ENCODE data around the gene AGGF1. TPM values are rescaled to one million over a fixed set of nuclear protein-coding genes. Genes with fewer than 3 reads are reported as not detected.
"Not testable (repeated sequence)": the region's sequence is repeated elsewhere in the genome, so short reads cannot be mapped to it uniquely, and the experiment has no call there.

AGGF1 gene
- total RNA-seq, 1 donor from 2014 or later = 12.0 TPM

GRCh38 chr5:76986825-76987526 lies 43.2 kb upstream of the AGGF1 start:
- no peak for TF ChIP-seq POLR2AphosphoS5 (IDR thresholded peaks at IDR 0.05; ENCODE audit: insufficient read depth in 1 of 2, low read depth in 1 of 2)
- no peak for TF ChIP-seq POLR2A (IDR thresholded peaks at IDR 0.05)
- no peak for TF ChIP-seq CTCF (IDR thresholded peaks at IDR 0.05)
- intact Hi-C loops (cut with DNase I) = no loop called here

GRCh38 chr5:76990899-76991459 lies 39.2 kb upstream of the AGGF1 start:
- H3K9me3 ChIP-seq = no peaks in the 10 kb centered on the region
- intact Hi-C loops (cut with DNase I) = no loop called here
- H3K36me3 ChIP-seq = no peaks in the 10 kb centered on the region
- no peak overlapping the region for H3K4me3 ChIP-seq
- TF ChIP-seq POLR2A (IDR thresholded peaks at IDR 0.05) (no peak), CTCF (IDR thresholded peaks at IDR 0.05) (no peak), POLR2AphosphoS5 (IDR thresholded peaks at IDR 0.05; ENCODE audit: insufficient read depth in 1 of 2, low read depth in 1 of 2) (no peak)
- H3K27ac ChIP-seq = no peak overlapping the region
- no peaks in the 10 kb centered on the region for H3K27me3 ChIP-seq
- no peaks in the 10 kb centered on the region for H3K4me1 ChIP-seq
- DNase-seq (ENCODE audit: extremely low spot score in 2 of 2) = no peak

More at GRCh38 chr5:76986825-76987526, 43.2 kb upstream of the AGGF1 start:
- no peaks in the 10 kb centered on the region for H3K9me3 ChIP-seq
- no peak overlapping the region for H3K27ac ChIP-seq
- H3K4me1 ChIP-seq = no peaks in the 10 kb centered on the region
- DNase-seq (ENCODE audit: extremely low spot score in 2 of 2) = no peak
- no peak overlapping the region for H3K4me3 ChIP-seq
- H3K27me3 ChIP-seq = no peaks in the 10 kb centered on the region
- no peaks in the 10 kb centered on the region for H3K36me3 ChIP-seq

- intact Hi-C loops (cut with DNase I); H3K27me3 ChIP-seq; DNase-seq (ENCODE audit: extremely low spot score in 2 of 2); H3K4me1 ChIP-seq; H3K27ac ChIP-seq; H3K4me3 ChIP-seq; H3K36me3 ChIP-seq; H3K9me3 ChIP-seq: not testable (repeated sequence)
Observed at GRCh38 chr5:76993436-76993835, 36.8 kb upstream of the AGGF1 start.

GRCh38 chr5:76994337-76994736 lies 35.9 kb upstream of the AGGF1 start:
- no peak overlapping the region for H3K27ac ChIP-seq
- no peaks in the 10 kb centered on the region for H3K4me1 ChIP-seq
- no peaks in the 10 kb centered on the region for H3K36me3 ChIP-seq
- no peaks in the 10 kb centered on the region for H3K9me3 ChIP-seq
- DNase-seq (ENCODE audit: extremely low spot score in 2 of 2) = no peak
- TF ChIP-seq POLR2A (IDR thresholded peaks at IDR 0.05) = no peak
- no peak for TF ChIP-seq POLR2AphosphoS5 (IDR thresholded peaks at IDR 0.05; ENCODE audit: insufficient read depth in 1 of 2, low read depth in 1 of 2)
- TF ChIP-seq CTCF (IDR thresholded peaks at IDR 0.05) = no peak
- H3K4me3 ChIP-seq = no peak overlapping the region
- intact Hi-C loops (cut with DNase I) = no loop called here
- no peaks in the 10 kb centered on the region for H3K27me3 ChIP-seq

GRCh38 chr5:76998251-76998650 lies 32.0 kb upstream of the AGGF1 start:
- DNase-seq (ENCODE audit: extremely low spot score in 2 of 2); H3K36me3 ChIP-seq; intact Hi-C loops (cut with DNase I); H3K4me3 ChIP-seq; H3K4me1 ChIP-seq; H3K27ac ChIP-seq; H3K27me3 ChIP-seq; H3K9me3 ChIP-seq: not testable (repeated sequence)

- H3K27ac ChIP-seq = no peak overlapping the region
- intact Hi-C loops (cut with DNase I) = no loop called here
- H3K27me3 ChIP-seq = no peaks in the 10 kb centered on the region
- no peaks in the 10 kb centered on the region for H3K36me3 ChIP-seq
- H3K9me3 ChIP-seq = no peaks in the 10 kb centered on the region
- no peak for TF ChIP-seq POLR2A (IDR thresholded peaks at IDR 0.05)
- no peak for TF ChIP-seq CTCF (IDR thresholded peaks at IDR 0.05)
- TF ChIP-seq POLR2AphosphoS5 (IDR thresholded peaks at IDR 0.05; ENCODE audit: insufficient read depth in 1 of 2, low read depth in 1 of 2) = no peak
- no peak overlapping the region for H3K4me3 ChIP-seq
- DNase-seq (ENCODE audit: extremely low spot score in 2 of 2) = no peak
- H3K4me1 ChIP-seq = no peaks in the 10 kb centered on the region
Observed at GRCh38 chr5:76999451-76999850, 30.8 kb upstream of the AGGF1 start.

Data from vagina (tissue), 2 donors.